ENCODE results near the gene CADPS.

Gene CADPS

DNA sequence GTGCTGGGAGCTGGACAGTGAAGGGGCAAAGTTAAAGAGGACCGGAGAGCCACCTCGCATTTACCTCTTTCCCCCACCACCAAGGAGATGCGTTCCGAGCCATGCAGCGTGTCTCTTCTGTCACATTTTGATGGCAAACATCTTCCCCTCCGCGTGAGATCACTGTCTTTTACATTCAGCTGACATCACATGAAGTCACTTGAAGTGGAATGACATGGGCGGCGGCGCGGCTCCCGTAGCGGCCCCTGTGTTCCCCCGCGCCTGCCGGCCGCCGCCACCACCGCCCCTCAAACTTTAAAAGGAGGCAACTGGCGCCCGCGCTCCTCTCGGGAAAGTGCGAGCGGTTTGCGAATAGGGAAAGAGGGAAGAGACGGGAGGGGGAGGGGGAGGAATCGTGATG, 502.0 kb downstream of the CADPS start, which contains the start of gene FEZF2:
Gene FEZF2 (minus strand): TSS at position 336 of the 400 bp plus-strand sequence. CDS start 682 bp downstream, outside the sequence.
- DNase-seq (ENCODE audit: low read depth): no peak

DNA sequence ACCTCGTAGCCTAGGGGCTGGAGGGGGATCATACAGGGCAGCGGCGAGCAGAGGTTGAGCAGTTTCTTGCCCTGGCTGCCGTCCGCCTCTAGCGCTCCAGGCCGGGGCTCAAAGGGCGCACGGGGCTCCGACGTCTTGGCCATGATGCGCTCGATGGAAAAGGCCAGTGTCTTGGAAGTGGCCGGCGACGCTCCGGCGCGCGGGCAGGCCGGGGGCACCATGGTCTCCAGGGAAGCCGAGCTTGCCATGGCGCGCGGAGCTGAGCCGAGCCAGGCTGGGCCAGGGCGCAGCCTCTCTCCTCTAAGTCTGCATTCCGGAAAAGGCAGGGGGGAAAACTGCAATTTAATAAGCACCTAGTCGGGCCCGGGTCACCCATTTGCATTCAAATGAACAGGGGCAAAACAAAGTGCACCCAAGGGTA, 502.6 kb downstream of the CADPS start:
- no peak for DNase-seq (ENCODE audit: low read depth)

DNA sequence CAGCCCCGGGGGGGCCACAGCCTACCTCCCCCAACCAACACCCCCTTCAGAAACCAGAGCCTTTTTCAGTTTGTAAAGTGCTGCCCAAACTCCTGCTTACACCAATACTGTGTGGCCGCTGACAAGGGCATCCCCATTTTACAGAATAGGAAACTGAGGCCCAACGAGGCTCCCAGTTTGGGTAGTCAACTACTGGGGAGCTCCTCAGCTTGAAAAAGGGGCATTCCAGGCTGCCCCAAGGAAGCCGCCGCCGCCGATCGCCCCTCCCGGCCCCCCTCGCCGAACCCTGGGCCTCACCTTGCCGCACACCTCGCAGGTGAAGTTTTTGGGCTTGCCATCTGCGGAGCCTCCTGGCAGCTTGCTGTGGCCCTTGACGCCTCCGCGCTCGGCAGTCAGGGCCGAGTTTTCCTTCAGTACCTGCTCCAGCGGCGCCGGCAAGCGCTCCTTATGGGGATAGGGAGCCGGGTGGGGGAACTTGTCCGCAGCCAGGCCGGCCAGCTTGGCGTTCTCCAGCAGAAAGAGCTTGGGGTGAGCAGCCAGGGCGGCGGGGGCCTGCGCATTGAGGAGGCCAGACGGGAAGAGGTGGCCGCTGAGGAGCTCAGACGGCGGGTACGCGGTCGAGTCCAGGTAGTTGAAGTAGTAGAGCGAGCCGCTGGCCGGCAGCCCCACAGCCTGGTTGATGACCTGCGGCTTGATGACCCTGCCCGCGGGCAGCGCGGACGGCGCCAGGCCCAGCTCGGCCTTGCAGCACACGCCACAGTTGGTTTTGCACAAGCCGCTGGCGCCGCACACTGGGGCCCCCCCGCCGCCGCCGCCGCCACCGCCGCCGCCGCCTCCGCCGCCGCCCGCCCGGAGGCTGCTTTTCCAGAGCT, 503.3 kb downstream of the CADPS start:
- no peak for DNase-seq (ENCODE audit: low read depth)

DNA sequence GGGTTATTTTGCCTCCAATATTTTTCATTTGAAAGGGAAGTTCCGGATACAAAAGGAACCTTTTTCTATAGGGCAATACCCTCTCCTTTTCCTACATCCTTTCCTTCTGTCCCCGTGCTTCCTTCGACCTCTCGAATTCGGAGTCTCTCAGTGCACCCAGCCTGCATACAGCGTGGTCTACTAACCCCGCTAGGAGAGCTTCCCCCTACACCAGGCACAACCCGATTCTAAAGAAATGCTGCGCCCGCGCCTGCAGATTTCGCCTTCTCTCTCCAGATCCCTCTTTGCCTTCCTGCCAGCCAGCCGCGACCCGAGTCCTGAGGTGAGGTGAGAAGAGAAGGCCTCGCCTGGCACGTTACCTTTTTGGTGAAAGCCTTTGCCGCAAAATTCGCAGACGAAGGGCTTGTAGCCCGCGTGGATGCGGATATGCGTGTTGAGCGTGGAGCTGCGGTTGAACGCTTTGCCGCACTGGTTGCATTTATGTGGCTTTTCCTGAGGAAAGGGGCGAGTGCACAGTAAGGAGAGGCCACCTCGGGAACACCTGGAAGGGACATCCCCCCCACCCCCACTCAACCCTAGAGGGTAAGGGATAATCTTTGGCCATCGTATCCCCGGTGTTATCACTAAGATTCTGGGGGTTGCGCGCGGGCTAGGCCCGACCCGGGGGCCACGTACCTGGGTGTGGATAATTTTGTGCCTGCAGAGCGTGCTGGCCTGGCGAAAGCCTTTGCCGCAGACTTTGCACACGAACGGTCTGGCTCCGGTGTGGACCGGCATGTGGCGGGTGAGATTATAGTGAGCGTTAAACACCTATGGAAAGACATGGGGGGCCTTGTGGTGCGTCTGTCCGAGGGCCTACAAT, 504.1 kb downstream of the CADPS start:
- no peak for DNase-seq (ENCODE audit: low read depth)

DNA sequence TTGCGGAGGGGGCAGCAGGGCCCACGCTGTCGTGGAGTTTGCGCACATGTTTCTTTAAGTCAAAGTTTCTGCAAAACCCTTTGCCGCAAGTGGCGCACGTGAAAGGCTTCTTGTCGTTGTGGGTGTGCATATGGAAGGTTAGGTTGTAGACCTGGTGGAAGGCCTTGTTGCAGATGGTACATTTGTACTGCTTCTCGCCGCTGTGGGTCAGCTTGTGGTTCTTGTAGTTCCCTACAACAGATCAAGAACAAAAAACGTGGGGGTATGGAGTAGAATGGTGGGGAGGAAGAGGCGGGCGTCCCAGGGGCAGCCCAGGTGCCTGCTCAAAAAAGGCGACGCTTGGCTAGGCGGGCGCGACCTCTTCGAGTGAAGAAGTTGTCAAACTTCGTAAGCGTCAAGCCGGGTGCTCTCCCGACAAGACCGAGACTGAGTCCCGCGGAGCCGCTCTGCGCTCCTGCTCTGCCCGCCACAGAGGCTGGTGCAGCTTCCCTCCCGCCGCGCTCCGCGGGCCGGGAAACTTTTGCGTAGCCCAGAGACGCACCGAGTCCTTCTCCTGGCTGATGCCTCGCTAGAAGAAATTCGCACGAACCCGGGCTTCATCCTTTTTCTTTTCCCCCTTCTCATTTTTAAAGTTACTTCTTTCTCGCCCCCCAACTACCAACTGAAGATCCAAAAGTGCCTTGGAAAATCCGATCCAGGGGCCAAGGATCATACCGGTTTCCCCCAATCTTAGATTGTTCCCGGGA, 504.9 kb downstream of the CADPS start:
- no peak for DNase-seq (ENCODE audit: low read depth)

DNA sequence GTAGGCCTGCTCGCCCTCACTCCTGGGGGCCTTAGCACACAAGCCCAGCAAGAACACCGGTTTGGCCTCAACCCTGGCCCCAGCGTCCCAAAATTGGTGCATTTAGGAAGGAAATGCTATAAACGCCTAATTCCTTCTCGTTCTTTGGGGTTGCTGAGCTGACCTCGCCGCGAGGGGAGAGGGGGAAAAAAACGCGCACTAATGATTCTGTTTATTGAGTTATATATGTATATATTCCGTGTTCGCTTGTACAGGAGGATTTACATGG, 505.8 kb downstream of the CADPS start:
- no peak for DNase-seq (ENCODE audit: low read depth)

DNA sequence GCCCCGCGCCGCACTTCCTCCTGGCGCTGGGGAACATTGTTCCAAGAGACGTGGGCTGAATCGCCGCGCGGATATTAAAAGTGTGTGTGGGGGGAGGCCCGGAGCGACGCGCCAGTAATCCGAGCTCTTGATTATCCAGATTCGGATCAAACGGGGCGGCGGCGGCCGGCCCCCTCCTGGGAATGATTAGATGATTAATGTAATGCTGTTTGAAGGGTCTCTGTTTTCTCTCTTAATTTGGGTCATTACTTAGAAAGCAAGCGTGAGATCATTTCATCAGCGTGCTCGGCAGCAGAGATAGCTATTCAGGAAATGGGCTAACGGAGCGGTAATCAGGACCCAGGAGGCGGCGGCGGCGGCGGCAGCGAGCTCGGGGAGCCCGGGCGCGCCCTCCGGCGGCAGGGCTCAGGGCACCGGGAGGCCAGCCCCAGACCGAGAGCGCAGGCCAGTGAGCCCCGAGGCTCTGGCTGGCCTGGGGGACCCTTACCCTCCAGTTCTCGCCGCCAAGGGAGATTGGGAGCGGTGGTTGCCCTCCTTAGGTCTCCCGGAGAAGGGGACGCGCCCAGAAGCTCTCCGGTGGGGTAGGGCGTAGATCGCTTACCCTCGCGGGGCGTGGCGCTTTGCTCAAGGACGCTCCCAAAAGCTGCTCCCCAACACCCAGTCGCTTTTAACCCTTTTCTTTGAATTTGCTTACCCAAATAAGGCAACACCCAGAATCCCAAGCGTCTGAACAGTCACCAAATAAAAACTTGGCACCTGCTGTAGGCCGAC, 506.3 kb downstream of the CADPS start:
- DNase-seq (ENCODE audit: low read depth): no peak

DNA sequence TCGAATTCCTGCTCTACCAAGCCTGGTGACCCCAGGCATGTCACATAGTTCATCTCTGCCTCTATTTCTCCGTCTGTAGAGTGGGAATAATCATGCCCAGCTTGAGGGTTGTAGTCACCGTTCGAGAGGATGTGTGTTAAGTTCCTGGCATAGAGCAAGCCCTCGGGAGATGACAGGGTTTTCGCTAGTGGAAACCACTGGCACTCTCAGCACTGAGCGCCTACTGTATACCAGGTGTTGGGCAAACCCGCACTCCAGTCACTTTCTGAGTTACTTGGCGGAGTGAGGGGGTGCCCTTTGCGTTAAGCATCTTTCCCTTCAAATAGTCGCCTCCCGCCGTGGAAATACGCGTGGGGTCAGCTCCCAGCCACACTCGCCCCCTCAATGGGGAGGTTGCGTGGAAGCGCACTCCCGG, 506.9 kb downstream of the CADPS start:
- DNase-seq (ENCODE audit: low read depth): no peak

DNA sequence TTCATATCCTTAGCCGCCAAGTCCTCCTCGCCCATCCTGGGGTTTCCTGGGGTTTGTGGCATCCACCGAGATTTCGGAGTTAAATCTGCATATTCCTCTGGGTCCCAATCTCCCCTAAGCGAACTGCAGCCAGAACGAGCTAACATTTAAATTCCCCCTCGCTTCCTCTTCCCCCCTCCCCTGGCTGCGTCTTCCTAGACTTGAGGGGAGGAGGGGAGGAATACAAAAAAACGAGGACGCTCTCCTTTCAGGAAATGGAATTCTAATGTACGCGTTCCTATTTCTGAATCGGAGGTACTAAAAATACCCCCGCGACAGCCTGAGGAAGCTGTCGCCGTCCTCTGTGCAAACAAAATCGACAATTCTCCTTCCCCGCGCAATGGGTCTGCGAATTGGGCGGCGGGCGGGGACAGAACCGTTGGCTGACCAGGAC, 507.4 kb downstream of the CADPS start:
- DNase-seq (ENCODE audit: low read depth): no peak

DNA sequence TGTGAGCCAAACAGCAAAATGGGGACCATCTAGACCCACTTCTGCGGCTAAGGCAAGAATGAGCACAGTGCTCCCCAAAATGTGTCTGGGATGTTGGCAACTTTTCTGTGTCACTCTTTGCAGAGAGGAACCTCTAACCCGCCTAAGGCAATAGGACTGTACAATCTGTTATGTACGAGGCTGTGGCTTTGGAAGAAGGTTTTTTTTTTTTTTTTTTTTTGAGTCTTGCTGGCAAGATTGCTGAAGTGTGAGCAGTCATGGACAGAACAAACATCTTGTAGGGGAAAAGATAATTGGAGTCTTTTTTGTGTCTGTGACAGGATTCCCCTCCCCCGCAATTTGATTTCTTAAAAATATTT, 509.1 kb downstream of the CADPS start:
- no peak for DNase-seq (ENCODE audit: low read depth)

DNA sequence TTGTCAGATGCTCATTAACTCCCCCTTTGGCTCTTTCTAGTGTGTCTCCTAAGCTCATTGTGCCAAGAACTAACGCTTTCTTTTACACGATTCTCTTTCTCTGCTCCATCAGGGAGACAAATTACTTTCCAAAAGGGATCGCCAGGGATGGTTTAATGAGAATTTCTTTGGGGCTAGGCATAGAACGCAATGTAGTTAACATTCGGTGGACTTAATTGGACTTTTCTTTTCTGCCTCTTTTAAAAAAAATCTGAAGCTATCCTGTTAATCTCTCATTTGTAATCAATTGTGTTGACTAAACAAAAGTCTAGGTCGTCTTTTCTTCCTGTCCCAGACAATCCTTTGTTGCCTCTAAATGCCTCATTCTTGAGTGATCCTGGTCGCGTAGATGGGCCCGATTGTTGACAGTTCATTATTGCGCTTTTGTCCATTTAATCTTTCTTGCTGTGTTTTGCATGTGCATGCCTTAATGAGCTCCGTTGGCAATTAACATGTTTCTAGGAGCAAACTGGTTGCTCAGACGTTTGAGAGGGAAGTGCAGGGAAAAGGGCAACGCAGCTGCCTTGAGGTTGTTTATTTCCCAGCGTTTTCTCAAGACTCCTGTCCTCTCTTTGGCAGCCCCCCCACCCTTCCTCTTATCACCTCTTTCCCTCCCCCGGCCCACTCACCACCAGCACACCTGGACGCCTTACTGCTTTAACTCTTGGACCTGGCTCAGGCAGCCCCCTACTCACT, 509.7 kb downstream of the CADPS start:
- no peak for DNase-seq (ENCODE audit: low read depth)

DNA sequence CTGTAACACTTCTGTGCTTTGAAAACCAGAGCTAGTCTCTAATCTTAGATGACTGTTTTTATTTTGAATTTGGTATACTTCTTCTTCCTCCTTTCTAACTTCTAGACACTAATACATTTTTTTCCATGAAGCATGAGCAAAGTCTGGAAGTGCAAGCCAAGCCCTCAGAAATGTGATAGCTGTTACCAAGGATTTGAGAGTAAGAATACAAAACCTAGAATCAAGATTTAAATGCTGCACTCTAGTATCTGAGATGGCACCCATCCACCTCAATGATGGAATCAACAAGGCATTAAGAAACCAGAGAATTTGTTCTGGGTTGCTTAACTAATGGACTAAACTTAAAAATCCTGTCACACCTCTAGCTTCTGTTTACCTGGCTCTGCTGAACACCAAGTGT, 511.0 kb downstream of the CADPS start:
- DNase-seq (ENCODE audit: low read depth): no peak

DNA sequence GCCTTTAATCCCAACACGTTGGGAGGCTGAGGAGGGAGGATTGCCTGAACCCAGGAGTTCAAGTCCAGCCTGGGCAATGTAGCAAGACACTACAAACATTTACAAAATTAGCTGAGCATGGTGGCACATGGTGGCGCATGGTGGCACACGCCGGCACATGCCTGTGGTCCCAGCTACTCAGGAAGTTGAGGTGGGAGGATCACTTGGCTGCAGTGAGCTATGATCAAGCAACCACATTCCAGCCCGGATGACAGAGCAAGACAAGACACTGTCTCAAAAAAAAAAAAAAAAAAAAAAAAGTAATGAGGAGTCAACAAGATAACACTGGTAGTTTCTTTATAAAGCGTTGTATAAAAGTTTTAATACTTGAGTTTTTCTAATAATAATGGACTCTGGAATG, 511.9 kb downstream of the CADPS start:
- no peak for DNase-seq (ENCODE audit: low read depth)

DNA sequence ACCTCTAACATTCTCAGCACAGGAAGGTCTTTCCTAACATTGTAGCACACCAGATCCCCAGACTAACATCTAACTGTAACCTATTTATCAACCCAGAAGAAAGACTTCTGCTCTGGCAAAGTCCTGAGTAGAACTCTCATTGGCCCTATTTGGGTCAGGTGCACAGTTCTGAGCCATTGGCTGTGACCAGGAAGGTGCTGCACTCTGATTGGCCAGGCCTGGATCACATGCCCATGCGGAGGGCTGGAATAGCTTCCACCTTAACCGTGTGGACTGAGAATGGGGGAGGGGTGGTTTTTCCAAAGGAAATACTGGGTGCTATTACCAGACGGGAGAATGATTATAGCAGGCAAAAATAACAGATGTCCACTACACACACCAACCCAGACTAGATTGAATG, 513.4 kb downstream of the CADPS start:
- no peak for DNase-seq (ENCODE audit: low read depth)

DNA sequence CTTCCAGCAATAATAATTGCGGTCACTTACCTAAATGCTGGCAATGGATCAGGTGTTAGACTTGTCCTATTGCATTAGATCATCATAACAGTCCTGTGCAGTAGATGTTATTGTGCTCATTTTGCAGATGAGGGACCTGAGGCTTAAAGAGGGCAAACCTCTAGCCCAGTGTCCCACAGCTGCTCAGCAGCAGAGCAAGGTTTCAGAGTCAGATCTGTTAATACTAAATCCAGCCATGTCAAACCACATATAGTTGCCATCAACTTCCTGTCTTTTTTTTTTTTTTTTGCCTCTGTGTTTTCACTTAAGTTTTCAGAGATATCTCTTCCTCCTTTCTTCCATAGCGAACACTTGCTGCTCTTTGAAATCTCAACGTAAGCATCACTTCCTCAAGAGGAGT, 514.0 kb downstream of the CADPS start:
- no peak for DNase-seq (ENCODE audit: low read depth)

DNA sequence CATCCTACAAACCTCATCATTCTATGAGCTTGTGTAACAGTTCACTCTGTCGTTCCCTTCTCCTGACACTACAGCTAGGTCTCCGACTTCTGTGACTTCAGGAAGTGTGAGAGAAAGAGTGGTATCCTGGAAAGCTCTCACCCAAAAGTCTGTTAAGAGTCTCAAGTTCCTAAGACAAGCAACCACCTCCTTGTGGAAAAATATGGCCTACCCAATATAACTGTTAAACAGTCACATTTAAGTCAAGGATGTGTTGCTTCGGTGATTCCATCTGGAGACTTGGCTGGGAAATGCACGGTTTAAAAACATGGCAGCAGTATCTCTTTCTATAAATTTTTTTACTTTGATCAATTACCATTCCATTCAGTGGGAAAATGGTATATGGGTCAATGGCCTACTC, 515.7 kb downstream of the CADPS start:
- DNase-seq (ENCODE audit: low read depth): no peak

DNA sequence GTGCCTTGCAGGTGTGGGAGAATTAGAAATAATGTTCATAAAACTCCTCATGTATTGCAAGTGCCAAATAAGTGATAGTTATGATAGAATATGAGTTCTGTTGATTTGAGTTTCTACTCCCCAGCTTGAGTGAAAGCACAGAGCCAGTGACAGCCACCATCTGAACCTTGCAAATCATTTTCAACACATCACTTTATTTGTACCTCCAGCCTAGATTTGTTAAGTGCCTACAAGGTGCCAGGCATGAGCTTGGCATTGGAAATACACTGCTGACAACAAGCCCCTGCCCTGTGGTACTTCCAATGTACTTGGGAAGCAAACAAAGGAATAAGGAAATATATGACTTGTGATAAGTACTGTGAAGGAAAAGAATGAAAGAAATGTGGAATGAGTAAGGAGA, 518.9 kb downstream of the CADPS start:
- DNase-seq (ENCODE audit: low read depth): no peak

DNA sequence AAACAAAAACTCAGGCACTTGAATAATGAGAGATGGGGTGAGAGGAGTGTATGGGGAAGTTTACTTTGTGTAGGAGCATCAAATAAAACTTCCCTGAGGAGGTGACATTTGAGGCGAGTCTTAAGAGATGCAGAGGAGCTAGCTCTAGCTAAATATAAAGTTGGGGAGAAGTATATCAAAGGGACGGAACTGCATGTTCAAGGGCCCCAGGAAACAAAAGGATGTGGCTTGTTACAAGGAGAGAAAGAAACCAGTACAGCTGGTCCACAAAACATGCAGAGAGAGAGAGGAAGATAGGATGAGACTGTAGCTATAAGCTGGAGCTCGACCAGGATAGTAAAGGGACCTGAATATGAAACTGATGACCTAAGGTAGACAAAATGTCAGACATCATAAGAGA, 519.5 kb downstream of the CADPS start:
- DNase-seq (ENCODE audit: low read depth): no peak
